Measurements from ENCODE around the gene ELF1.
"Not testable (repeated sequence)": the region's sequence is repeated elsewhere in the genome, so short reads cannot be mapped to it uniquely, and the experiment has no call there.

DNA sequence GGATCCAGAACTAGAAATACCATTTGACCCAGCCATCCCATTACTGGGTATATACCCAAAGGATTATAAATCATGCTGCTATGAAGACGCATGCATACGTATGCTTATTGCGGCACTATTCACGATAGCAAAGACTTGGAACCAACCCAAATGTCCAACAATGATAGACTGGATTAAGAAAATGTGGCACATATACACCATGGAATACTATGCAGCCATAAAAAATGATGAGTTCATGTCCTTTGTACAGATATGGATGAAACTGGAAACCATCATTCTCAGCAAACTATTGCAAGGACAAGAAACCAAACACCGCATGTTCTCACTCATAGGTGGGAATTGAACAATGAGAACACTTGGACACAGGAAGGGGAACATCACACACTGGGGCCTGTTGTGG lies 17.4 kb upstream of the ELF1 start:
- TF ChIP-seq, protein P1, sequence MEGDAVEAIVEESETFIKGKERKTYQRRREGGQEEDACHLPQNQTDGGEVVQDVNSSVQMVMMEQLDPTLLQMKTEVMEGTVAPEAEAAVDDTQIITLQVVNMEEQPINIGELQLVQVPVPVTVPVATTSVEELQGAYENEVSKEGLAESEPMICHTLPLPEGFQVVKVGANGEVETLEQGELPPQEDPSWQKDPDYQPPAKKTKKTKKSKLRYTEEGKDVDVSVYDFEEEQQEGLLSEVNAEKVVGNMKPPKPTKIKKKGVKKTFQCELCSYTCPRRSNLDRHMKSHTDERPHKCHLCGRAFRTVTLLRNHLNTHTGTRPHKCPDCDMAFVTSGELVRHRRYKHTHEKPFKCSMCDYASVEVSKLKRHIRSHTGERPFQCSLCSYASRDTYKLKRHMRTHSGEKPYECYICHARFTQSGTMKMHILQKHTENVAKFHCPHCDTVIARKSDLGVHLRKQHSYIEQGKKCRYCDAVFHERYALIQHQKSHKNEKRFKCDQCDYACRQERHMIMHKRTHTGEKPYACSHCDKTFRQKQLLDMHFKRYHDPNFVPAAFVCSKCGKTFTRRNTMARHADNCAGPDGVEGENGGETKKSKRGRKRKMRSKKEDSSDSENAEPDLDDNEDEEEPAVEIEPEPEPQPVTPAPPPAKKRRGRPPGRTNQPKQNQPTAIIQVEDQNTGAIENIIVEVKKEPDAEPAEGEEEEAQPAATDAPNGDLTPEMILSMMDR (IDR thresholded peaks at IDR 0.05), result not testable (repeated sequence)
- not testable (repeated sequence) for TF ChIP-seq RXRA (IDR thresholded peaks at IDR 0.05; ENCODE audit: borderline replicate concordance, low read depth)
- TF ChIP-seq, protein P2, sequence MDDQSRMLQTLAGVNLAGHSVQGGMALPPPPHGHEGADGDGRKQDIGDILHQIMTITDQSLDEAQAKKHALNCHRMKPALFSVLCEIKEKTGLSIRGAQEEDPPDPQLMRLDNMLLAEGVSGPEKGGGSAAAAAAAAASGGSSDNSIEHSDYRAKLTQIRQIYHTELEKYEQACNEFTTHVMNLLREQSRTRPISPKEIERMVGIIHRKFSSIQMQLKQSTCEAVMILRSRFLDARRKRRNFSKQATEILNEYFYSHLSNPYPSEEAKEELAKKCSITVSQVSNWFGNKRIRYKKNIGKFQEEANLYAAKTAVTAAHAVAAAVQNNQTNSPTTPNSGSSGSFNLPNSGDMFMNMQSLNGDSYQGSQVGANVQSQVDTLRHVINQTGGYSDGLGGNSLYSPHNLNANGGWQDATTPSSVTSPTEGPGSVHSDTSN (IDR thresholded peaks at IDR 0.05), result not testable (repeated sequence)
- TF ChIP-seq, protein P3, sequence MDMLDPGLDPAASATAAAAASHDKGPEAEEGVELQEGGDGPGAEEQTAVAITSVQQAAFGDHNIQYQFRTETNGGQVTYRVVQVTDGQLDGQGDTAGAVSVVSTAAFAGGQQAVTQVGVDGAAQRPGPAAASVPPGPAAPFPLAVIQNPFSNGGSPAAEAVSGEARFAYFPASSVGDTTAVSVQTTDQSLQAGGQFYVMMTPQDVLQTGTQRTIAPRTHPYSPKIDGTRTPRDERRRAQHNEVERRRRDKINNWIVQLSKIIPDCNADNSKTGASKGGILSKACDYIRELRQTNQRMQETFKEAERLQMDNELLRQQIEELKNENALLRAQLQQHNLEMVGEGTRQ (IDR thresholded peaks at IDR 0.05; ENCODE audit: borderline replicate concordance, low read depth, low read length), result not testable (repeated sequence)

Data from SK-N-SH (cell line).